DOHH2 (cell line): ENCODE measurements around the gene METTL14.
A peak's percentile ranks its signal among the peaks of the same experiment; 100 is the strongest.

Source experiments
- H3F3A ChIP-seq: fragments of 200-600 bp; sonication (generic), shearing (Covaris generic); 2 replicates; pipeline ENCODE4 v1.6.0; 2016; ENCODE audit warnings: antibody characterized with exemption, mild to moderate bottlenecking; ENCODE audit not compliant: control insufficient read depth, insufficient read depth
- H3K27ac ChIP-seq: fragments of 200-600 bp; sonication (generic); 2 replicates; pipeline ENCODE4 v1.5.1; 2014; ENCODE audit warnings: low read depth, mild to moderate bottlenecking, low read length, moderate library complexity
- H3K27me3 ChIP-seq: fragments of 200-600 bp; sonication (generic); 2 replicates; pipeline ENCODE4 v1.6.1; 2014; ENCODE audit warnings: mild to moderate bottlenecking, low read length, mixed read lengths; ENCODE audit not compliant: control insufficient read depth
- H3K36me3 ChIP-seq: fragments of 200-600 bp; sonication (generic); 2 replicates; pipeline ENCODE4 v1.6.1; 2014; ENCODE audit warnings: mild to moderate bottlenecking, low read length, moderate library complexity, mixed read lengths; ENCODE audit not compliant: control insufficient read depth
- H3K4me1 ChIP-seq: fragments of 200-600 bp; sonication (generic); 2 replicates; pipeline ENCODE4 v1.6.1; 2014; ENCODE audit warnings: mild to moderate bottlenecking, low read length, mixed read lengths; ENCODE audit not compliant: control insufficient read depth
- H3K4me2 ChIP-seq: fragments of 200-600 bp; sonication (generic); 2 replicates; pipeline ENCODE4 v1.6.0; 2014; ENCODE audit warnings: mild to moderate bottlenecking, low read length, moderate library complexity
- H3K4me3 ChIP-seq: fragments of 200-600 bp; sonication (generic); 2 replicates; pipeline ENCODE4 v1.5.1; 2014; ENCODE audit warnings: mild to moderate bottlenecking, low read length, mixed read lengths
- H3K79me2 ChIP-seq: fragments of 200-600 bp; sonication (generic); 2 replicates; pipeline ENCODE4 v1.6.1; 2014; ENCODE audit warnings: mild to moderate bottlenecking, low read length, mixed read lengths; ENCODE audit not compliant: control insufficient read depth
- H3K9me2 ChIP-seq: fragments of 200-600 bp; sonication (generic); replicated peaks from 2 replicates; pipeline ENCODE4 v1.6.1; 2014; ENCODE audit warnings: mild to moderate bottlenecking, low read length, mixed read lengths; ENCODE audit not compliant: control insufficient read depth
- H3K9me3 ChIP-seq: fragments of 200-600 bp; sonication (generic); 2 replicates; pipeline ENCODE4 v1.6.1; 2014; ENCODE audit warnings: antibody characterized with exemption, low read length, mixed read lengths; ENCODE audit not compliant: control insufficient read depth, insufficient read depth
- H4K20me1 ChIP-seq: fragments of 200-600 bp; sonication (generic); 2 replicates; pipeline ENCODE4 v1.6.0; 2014; ENCODE audit warnings: low read depth, mild to moderate bottlenecking, antibody characterized with exemption, low read length, moderate library complexity; ENCODE audit not compliant: control insufficient read depth, insufficient read depth
- CTCF ChIP-seq: fragments of 200-600 bp; sonication (generic); IDR thresholded peaks from one replicate; pipeline ENCODE4 v1.5.1; 2014; ENCODE audit warnings: antibody characterized with exemption, mild to moderate bottlenecking, low read depth, low read length; ENCODE audit not compliant: poor library complexity, severe bottlenecking
- EZH2phosphoT487 ChIP-seq: fragments of 200-600 bp; sonication (generic); IDR thresholded peaks from 2 replicates; pipeline ENCODE4 v1.6.1; 2017; ENCODE audit warnings: borderline replicate concordance, mild to moderate bottlenecking, antibody characterized with exemption, low read length, moderate library complexity, mixed read lengths

Gene METTL14

GRCh38 chr4:118683513-118683912 lies 1.7 kb upstream of the METTL14 start:
- Histone ChIP-seq H3K79me2 (peaks cover 31% of the 10 kb centered on the region), H3K4me2 (peak overlapping the region; percentile 43), H3K27me3 (no peaks in the 10 kb centered on the region), H3K4me3 (peak overlapping the region; percentile 14; the same call in 1 of the 2 replicates), H3K36me3 (peaks cover 15% of the 10 kb centered on the region), H3K9me3 (no peaks in the 10 kb centered on the region; the same call in 1 of the 2 replicates), H3F3A (no peaks in the 10 kb centered on the region; the same call in 1 of the 2 replicates), H3K27ac (no peak overlapping the region), H3K4me1 (peaks cover 34% of the 10 kb centered on the region), H4K20me1 (peaks cover 12% of the 10 kb centered on the region; the same call in 1 of the 2 replicates), H3K9me2 (no peaks in the 10 kb centered on the region)
- TF ChIP-seq CTCF (no peak), EZH2phosphoT487 (no peak)

GRCh38 chr4:118703118-118703517 lies 17.9 kb downstream of the METTL14 start:
- no peaks in the 10 kb centered on the region for H3K79me2 ChIP-seq
- no peaks in the 10 kb centered on the region for H3F3A ChIP-seq
- TF ChIP-seq EZH2phosphoT487, result no peak
- TF ChIP-seq CTCF, result no peak
- no peaks in the 10 kb centered on the region for H3K9me3 ChIP-seq
- H3K4me1 ChIP-seq, result no peaks in the 10 kb centered on the region
- H3K4me3 ChIP-seq, result no peak overlapping the region
- no peaks in the 10 kb centered on the region for H4K20me1 ChIP-seq
- H3K27me3 ChIP-seq, result no peaks in the 10 kb centered on the region
- peaks cover 74% of the 10 kb centered on the region for H3K36me3 ChIP-seq
- H3K4me2 ChIP-seq, result no peak overlapping the region
- no peaks in the 10 kb centered on the region for H3K9me2 ChIP-seq
- no peak overlapping the region for H3K27ac ChIP-seq

GRCh38 chr4:118711052-118711451 lies 25.9 kb downstream of the METTL14 start:
- Histone ChIP-seq H3K4me3 (no peak overlapping the region), H4K20me1 (no peaks in the 10 kb centered on the region), H3F3A (no peaks in the 10 kb centered on the region), H3K9me3 (no peaks in the 10 kb centered on the region), H3K4me1 (no peaks in the 10 kb centered on the region), H3K4me2 (no peak overlapping the region), H3K27ac (no peak overlapping the region), H3K79me2 (no peaks in the 10 kb centered on the region), H3K36me3 (peaks cover 53% of the 10 kb centered on the region), H3K27me3 (no peaks in the 10 kb centered on the region), H3K9me2 (no peaks in the 10 kb centered on the region)
- TF ChIP-seq CTCF (no peak), EZH2phosphoT487 (no peak)

- Histone ChIP-seq H3K4me2 (no peak overlapping the region), H3K27me3 (no peaks in the 10 kb centered on the region), H3K9me2 (no peaks in the 10 kb centered on the region), H3F3A (no peaks in the 10 kb centered on the region), H3K36me3 (peaks cover 39% of the 10 kb centered on the region), H4K20me1 (no peaks in the 10 kb centered on the region), H3K27ac (no peak overlapping the region), H3K79me2 (no peaks in the 10 kb centered on the region), H3K4me1 (no peaks in the 10 kb centered on the region), H3K4me3 (no peak overlapping the region), H3K9me3 (no peaks in the 10 kb centered on the region)
- TF ChIP-seq CTCF (no peak), EZH2phosphoT487 (no peak)
Measured at GRCh38 chr4:118712872-118713271, 27.7 kb downstream of the METTL14 start.
